Dedifferentiated amniotic fluid mesenchymal stem cell (primary cell): ENCODE results near the gene EIPR1.
"Not testable (repeated sequence)": the region's sequence is repeated elsewhere in the genome, so short reads cannot be mapped to it uniquely, and the experiment has no call there.

Experiments used
- DNase-seq: peaks from one replicate; pipeline ENCODE4 v3.0.0-alpha.2; 2016; ENCODE audit errors: extremely low spot score

The EIPR1 gene

GRCh38 chr2:3193443-3194330 is 183.9 kb downstream of the EIPR1 start:
- no peak for DNase-seq

- DNase-seq: no peak
Observed at GRCh38 chr2:3192920-3193319, 184.7 kb downstream of the EIPR1 start.

GRCh38 chr2:3192281-3192818 is 185.3 kb downstream of the EIPR1 start:
- DNase-seq: no peak

- DNase-seq: no peak
Observed at GRCh38 chr2:3189961-3190360, 187.7 kb downstream of the EIPR1 start.

- no peak for DNase-seq
Observed at GRCh38 chr2:3189076-3189591, 188.5 kb downstream of the EIPR1 start.

GRCh38 chr2:3188405-3188946 is 189.1 kb downstream of the EIPR1 start:
- no peak for DNase-seq

GRCh38 chr2:3187467-3187866 is 190.2 kb downstream of the EIPR1 start:
- DNase-seq: no peak

- DNase-seq: no peak
Observed at GRCh38 chr2:3186766-3187165, 190.9 kb downstream of the EIPR1 start.

GRCh38 chr2:3185910-3186309 is 191.7 kb downstream of the EIPR1 start:
- DNase-seq: no peak

- no peak for DNase-seq
Observed at GRCh38 chr2:3185256-3185655, 192.4 kb downstream of the EIPR1 start.

- DNase-seq: no peak
Observed at GRCh38 chr2:3184167-3184566, 193.5 kb downstream of the EIPR1 start.

- no peak for DNase-seq
Observed at GRCh38 chr2:3183766-3184165, 193.9 kb downstream of the EIPR1 start.

GRCh38 chr2:3182848-3183247 is 194.8 kb downstream of the EIPR1 start:
- DNase-seq: no peak

GRCh38 chr2:3181416-3182010 is 196.1 kb downstream of the EIPR1 start:
- no peak for DNase-seq

- DNase-seq: not testable (repeated sequence)
Observed at GRCh38 chr2:3180909-3181221, 196.8 kb downstream of the EIPR1 start.

- no peak for DNase-seq
Observed at GRCh38 chr2:3180082-3180908, 197.3 kb downstream of the EIPR1 start.

GRCh38 chr2:3179626-3180025 is 198.0 kb downstream of the EIPR1 start:
- DNase-seq: no peak

- DNase-seq: no peak
Observed at GRCh38 chr2:3179208-3179607, 198.4 kb downstream of the EIPR1 start.

- DNase-seq: no peak
Observed at GRCh38 chr2:3178578-3179031, 199.0 kb downstream of the EIPR1 start.

- DNase-seq: no peak
Observed at GRCh38 chr2:3177891-3178577, 199.6 kb downstream of the EIPR1 start.

GRCh38 chr2:3176869-3177255 is 200.8 kb downstream of the EIPR1 start:
- no peak for DNase-seq
